DOHH2 (cell line): ENCODE data around the gene MIGA2.

Source experiments
- EZH2phosphoT487 ChIP-seq: fragments of 200-600 bp; sonication (generic); IDR thresholded peaks from 2 replicates; pipeline ENCODE4 v1.6.1; 2017; ENCODE audit warnings: borderline replicate concordance, mild to moderate bottlenecking, antibody characterized with exemption, low read length, moderate library complexity, mixed read lengths
- TF ChIP-seq, protein P1 (sequence below): fragments of 200-600 bp; sonication (generic); IDR thresholded peaks from one replicate; pipeline ENCODE4 v1.5.1; 2014; ENCODE audit warnings: antibody characterized with exemption, mild to moderate bottlenecking, low read depth, low read length; ENCODE audit not compliant: poor library complexity, severe bottlenecking

DNA sequence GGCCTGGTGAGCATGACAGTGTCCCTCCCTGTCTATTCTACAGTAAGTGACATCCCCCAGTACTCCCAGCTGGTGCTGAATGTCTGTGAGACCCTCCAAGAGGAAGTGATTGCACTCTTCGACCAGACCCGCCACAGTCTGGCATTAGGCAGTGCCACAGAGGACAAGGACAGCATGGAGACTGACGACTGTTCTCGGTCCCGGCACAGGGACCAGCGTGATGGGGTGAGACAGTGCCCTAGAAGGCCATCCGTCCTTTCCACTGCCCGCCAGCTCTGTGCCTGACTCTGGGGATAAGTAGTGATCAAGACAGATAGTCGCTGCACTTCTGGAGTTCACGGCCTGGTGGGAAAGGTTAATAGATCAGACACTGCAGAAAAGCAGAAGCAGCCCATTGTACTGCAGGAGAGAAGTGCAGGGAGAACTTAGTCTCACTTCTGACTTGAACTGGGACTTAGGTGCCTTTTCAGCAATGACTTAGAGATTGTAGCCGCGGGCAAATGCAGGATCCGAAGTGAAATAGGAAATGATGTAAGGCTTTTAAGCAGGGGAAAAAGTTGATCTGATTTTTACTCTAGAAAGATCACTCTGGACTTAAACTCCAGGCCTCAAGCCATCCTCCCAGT lies 36.7 kb upstream of the MIGA2 start:
- no peak for TF ChIP-seq EZH2phosphoT487
- TF ChIP-seq, protein P1, sequence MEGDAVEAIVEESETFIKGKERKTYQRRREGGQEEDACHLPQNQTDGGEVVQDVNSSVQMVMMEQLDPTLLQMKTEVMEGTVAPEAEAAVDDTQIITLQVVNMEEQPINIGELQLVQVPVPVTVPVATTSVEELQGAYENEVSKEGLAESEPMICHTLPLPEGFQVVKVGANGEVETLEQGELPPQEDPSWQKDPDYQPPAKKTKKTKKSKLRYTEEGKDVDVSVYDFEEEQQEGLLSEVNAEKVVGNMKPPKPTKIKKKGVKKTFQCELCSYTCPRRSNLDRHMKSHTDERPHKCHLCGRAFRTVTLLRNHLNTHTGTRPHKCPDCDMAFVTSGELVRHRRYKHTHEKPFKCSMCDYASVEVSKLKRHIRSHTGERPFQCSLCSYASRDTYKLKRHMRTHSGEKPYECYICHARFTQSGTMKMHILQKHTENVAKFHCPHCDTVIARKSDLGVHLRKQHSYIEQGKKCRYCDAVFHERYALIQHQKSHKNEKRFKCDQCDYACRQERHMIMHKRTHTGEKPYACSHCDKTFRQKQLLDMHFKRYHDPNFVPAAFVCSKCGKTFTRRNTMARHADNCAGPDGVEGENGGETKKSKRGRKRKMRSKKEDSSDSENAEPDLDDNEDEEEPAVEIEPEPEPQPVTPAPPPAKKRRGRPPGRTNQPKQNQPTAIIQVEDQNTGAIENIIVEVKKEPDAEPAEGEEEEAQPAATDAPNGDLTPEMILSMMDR = no peak
